ENCODE results near the gene SH3TC1.

SH3TC1 gene

DNA sequence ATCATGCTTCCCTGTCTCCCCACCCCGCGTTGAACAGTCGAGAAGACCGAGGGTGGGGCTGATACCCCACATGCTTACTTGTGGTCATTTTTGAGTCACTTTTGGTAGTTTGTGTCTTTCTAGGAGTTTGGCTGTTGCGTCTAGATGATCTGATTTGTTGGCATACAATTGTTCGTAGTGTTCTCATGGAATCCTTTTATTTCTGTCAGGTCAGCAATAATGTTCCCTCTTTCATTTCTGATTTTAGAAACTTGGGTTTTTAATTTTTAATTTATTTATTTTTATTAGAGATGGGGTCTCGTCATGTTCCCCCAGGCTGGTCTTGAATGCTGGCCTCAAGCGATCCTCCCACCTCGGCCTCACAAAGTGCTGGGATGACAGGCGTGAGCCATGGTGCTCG lies 30.9 kb downstream of the SH3TC1 start:
- no peak for DNase-seq (ENCODE audit: low spot score)

DNA sequence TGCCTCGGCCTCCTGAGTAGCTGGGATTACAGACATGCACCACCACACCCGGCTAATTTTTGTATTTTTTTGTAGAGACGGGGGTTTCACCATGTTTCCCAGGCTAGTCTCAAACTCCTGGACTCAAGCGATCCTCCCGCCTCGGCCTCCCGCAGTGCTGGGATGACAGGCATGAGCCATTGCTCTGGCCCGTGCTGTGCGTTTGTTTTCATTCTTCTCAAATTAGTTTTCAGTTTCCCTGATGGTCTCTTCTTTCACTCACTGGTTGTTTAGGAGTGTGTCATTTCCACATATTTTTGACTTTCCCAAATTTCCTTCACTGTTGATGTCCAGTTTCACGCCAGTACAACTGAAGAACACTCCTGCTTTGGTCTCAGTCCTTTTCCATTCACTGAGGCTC lies 31.8 kb downstream of the SH3TC1 start:
- DNase-seq (ENCODE audit: low spot score) = no peak

- DNase-seq (ENCODE audit: low spot score) = no peak
Observed at GRCh38 chr4:8231551-8232049, 32.5 kb downstream of the SH3TC1 start.

- no peak for DNase-seq (ENCODE audit: low spot score)
Observed at GRCh38 chr4:8232748-8233147, 33.7 kb downstream of the SH3TC1 start.

DNA sequence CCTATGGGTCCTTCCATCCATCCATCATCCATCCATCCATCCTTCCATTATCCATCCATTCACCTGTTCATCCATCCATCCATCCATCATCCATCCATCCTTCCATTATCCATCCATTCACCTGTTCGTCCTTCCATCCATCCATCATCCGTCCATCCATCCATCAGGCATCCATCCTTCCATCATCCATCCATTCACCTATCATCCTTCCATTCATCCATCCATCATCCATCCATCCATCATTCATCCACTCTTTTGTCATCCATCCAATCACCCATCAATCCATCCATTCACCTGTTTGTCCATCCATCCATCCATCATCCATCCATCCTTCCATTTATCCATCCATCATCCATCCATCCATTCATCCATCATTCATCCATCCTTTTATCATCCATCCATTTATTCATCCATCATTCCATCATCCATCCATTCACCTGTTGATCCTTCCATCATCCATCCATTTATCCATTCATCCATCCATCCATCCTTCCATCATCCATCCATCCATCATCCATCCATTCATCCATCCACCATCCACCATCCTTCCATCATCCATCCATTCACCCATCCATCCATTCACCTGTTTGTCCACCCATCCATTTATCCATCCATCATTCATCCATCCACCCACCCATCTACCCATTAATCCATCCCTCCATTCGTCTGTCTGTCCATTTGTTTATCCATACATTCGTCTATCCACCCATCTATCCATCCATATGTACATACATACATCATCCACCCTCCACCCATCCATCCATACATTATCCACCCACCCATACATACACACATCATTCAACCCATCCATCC lies 34.8 kb downstream of the SH3TC1 start:
- DNase-seq (ENCODE audit: low spot score) = no peak

- no peak for DNase-seq (ENCODE audit: low spot score)
Observed at GRCh38 chr4:8234715-8235114, 35.6 kb downstream of the SH3TC1 start.

- no peak for DNase-seq (ENCODE audit: low spot score)
Observed at GRCh38 chr4:8235224-8235623, 36.1 kb downstream of the SH3TC1 start.

DNA sequence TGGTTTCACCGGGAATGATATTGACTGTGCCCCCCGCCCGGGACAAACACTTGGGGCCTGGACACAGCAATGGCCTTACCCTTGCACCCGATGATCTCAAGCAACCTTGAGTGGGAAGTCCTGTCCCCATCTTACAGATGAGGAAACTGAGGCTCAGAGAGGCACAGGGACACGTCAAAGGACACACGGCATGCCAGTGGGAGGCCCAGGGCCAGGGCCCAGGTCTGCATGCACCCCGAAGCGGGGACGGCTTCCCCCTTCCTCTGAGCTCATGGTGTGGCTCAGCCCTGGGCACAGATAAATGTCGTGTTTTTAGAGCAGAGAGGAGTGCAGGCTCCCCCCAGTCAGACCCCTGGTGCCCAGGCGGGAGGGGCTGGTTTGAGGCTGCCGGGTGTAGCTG lies 36.6 kb downstream of the SH3TC1 start:
- no peak for DNase-seq (ENCODE audit: low spot score)

- no peak for DNase-seq (ENCODE audit: low spot score)
Observed at GRCh38 chr4:8236106-8236919, 37.2 kb downstream of the SH3TC1 start.

DNA sequence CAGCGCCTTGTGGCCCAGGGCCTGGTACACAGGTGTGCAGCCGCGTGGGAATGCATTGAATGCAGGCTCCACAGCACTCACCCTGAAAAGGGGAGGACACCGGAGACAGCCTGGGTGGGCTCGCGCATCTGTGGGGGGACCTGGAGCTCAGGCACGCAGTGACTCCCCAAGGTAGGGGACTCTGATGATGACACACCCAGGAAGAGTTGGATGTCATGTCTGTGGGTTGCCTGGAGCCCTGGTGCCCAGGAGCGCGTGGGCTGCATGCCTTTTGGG lies 37.8 kb downstream of the SH3TC1 start:
- no peak for DNase-seq (ENCODE audit: low spot score)

GRCh38 chr4:8237256-8237989 lies 38.3 kb downstream of the SH3TC1 start:
- no peak for DNase-seq (ENCODE audit: low spot score)

- DNase-seq (ENCODE audit: low spot score) = no peak
Observed at GRCh38 chr4:8238036-8238511, 39.0 kb downstream of the SH3TC1 start.

DNA sequence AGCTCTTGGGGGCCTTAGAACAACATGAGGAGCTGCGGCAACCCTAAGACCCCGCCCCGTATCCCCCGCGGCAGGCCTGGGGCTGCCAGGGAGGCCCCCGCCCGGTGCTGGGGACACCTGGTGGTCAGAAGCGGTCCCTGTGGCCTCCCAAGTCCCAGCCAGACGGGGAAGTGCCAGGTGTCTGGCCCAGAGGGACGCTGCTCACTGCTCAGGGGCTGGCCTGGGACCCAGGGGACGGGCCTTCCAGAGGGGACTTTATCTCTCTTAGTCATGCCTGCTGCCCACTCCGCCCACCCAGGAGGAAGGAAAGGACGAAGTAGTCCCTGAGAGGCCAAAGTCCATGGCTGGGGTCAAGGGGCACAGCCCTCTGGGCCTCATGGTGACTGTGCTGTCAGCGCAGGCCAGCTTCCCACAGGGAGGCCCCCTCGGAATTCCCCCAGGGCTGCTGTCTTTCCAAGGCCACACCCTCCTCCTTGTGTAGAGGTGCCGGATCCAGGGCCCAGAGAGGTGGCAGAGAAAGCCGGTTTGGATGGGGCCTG lies 39.5 kb downstream of the SH3TC1 start:
- DNase-seq (ENCODE audit: low spot score) = no peak

GRCh38 chr4:8239226-8239625 lies 40.1 kb downstream of the SH3TC1 start:
- no peak for DNase-seq (ENCODE audit: low spot score)

- no peak for DNase-seq (ENCODE audit: low spot score)
Observed at GRCh38 chr4:8239661-8240060, 40.6 kb downstream of the SH3TC1 start.

DNA sequence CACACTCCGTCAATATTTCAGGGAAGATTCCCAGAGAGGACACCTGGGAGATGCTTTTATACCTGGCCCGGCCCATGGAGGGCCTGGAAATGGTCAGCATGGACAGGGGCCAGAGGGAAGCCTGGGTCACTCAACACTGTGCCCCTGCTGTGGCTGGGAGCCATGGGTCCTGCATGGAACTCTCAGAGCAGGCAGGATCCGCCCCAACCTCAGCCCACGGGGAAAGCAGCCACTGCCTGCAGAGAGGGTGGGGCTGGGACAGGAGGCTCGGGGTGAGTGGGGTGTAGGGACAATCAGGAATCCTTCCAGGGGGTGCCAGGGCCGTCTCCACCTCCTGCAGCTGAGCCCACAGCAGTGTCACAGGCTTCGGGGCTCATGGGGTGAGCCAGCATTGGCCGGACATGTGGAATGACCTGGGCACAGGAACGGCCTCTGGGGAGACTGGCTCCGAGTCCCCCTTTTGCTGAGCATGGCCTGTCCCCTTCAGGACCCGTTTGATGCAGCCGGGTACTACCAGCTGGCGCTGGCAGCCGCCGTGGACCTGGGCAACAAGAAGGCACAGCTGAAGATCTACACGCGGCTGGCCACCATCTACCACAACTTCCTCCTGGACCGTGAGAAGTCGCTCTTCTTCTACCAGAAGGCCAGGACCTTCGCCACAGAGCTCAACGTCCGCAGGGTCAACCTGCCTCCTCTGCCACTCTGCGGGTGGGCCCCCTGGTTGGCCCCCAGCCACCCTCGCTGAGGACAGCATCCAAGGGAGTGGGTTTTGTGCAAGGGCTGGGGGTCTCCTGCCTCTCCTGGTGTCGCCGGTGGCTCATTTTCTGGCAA lies 41.3 kb downstream of the SH3TC1 start:
- DNase-seq (ENCODE audit: low spot score) = no peak

DNA sequence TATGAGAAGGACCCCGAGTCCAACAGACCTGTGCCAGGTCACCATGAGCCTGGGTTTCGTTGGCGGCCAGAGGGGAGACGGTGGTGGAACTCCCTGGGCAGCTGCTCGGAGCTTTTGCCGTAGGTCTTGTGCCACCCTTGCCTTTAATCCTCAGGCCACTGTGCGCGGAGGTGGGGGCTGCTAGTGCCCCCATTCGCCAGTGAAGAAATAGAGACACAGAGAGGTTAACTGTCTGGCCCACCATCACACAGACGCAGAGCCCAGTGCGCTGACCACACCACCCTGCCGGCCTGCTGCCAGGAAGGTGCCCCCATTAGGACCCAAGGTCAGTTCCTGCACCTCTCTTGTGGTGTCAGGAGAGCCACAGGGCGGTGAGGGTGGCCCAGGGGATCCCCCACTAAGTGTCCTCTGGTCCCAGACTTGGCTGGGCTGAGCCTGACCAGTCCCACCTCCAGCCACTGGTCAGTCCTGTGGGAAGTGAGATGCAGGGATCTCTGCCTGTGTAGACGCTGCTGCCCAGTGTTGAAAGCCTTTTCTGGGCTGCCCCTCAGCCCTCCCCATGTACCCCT lies 42.2 kb downstream of the SH3TC1 start:
- no peak for DNase-seq (ENCODE audit: low spot score)

GRCh38 chr4:8241895-8242696 lies 43.0 kb downstream of the SH3TC1 start:
- DNase-seq (ENCODE audit: low spot score) = peak; percentile 58

DNA sequence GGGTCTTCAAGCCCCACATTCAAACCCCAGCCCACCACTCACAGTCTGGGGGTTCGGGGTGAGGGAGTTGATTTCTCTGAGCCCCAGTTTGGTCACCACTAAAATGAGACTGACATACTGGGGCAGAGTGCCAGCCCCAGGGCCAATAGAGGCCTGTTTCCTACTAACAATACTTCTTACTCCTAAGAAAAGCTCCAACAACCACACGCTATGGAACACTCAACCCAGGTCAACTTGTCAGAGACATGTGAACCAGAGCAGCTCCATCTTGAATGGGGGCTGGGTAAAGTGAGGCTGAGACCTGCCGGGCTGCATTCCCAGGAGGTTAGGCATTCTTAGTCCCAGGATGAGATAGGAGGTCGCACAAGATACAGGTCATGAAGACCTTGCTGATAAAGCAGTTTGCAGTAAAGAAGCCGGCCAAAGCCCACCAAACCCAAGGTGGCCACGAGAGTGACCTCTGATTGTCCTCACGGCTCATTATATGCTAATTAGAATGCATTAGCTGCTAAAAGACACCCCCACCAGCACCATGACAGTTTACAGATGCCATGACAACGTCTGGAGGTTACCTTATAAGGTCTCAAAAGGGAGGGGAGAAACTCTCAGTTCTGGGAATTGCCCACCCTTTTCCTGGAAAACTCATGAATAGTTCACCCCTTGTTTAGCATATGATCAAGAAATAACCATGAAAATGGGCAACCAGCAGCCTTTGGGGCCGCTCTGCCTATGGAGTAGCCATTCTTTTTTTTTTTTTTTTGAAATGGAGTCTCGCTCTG lies 43.9 kb downstream of the SH3TC1 start:
- no peak for DNase-seq (ENCODE audit: low spot score)
